Measurements from ENCODE around the gene GCNT1.
"Not testable (repeated sequence)": the region's sequence is repeated elsewhere in the genome, so short reads cannot be mapped to it uniquely, and the experiment has no call there.

DNA sequence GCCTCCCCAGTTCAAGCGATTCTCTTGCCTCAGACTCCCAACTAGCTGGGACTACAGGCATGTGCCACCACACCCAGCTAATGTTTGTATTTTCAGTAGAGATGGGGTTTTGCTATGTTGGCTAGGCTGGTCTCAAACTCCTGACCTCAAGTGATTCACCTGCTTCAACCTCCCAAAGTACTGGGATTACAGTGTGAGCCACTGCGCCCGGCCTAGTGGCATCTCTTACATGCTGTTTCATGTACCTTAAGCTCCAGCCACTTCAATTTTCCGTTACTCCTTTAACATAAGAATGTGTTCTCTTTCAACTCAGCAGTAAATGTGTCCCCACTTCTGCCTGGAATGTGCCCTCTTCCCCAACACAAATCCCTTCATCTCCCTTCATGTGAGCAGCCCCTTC, 73.9 kb downstream of the GCNT1 start:
- TF ChIP-seq, protein P1, sequence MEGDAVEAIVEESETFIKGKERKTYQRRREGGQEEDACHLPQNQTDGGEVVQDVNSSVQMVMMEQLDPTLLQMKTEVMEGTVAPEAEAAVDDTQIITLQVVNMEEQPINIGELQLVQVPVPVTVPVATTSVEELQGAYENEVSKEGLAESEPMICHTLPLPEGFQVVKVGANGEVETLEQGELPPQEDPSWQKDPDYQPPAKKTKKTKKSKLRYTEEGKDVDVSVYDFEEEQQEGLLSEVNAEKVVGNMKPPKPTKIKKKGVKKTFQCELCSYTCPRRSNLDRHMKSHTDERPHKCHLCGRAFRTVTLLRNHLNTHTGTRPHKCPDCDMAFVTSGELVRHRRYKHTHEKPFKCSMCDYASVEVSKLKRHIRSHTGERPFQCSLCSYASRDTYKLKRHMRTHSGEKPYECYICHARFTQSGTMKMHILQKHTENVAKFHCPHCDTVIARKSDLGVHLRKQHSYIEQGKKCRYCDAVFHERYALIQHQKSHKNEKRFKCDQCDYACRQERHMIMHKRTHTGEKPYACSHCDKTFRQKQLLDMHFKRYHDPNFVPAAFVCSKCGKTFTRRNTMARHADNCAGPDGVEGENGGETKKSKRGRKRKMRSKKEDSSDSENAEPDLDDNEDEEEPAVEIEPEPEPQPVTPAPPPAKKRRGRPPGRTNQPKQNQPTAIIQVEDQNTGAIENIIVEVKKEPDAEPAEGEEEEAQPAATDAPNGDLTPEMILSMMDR (conservative IDR thresholded peaks at IDR 0.05; ENCODE audit: low read length): not testable (repeated sequence)
- TF ChIP-seq EZH2phosphoT487 (IDR thresholded peaks at IDR 0.05; ENCODE audit: borderline replicate concordance, low read depth, low read length): not testable (repeated sequence)
